Upper lobe of left lung (tissue), 4 donors: ENCODE results near the gene TPT1.

Source experiments
- POLR2AphosphoS5 ChIP-seq, 2 donors: sonication (generic); formaldehyde crosslinking; IDR thresholded peaks; one replicate each; pipeline ENCODE4 v1.5.1; 2017; ENCODE audit warnings: antibody characterized with exemption in 2 of 2
- TF ChIP-seq, protein P1 (sequence below), 6 experiments: fragments of 450-650 bp in 4 of 6; fragments of 200-600 bp in 2 of 6; sonication (generic) in 2 of 6; IDR thresholded peaks; one replicate each; pipeline ENCODE4 v1.5.1; 2016 to 2019; ENCODE audit warnings: antibody characterized with exemption in 6 of 6

DNA sequence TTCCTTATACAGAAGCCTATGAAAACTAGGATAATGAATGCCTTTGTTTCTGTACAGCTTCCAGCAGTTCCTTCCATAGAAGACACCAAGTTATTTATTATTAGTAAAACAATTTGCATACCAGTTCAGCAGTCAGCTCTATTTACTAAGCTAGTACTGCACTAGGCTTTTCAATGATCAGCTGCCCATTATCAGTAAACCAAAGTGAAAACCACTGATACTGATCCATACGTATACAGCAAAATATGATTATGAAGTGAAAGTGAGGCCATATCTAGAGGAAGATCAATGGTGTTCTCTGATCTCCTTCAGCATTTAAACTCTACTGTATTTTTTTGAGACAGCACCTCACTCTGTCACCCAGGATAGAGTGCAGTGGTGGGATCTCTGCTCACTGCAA is 3.2 kb downstream of the TPT1 start:
- TF ChIP-seq, protein P1, sequence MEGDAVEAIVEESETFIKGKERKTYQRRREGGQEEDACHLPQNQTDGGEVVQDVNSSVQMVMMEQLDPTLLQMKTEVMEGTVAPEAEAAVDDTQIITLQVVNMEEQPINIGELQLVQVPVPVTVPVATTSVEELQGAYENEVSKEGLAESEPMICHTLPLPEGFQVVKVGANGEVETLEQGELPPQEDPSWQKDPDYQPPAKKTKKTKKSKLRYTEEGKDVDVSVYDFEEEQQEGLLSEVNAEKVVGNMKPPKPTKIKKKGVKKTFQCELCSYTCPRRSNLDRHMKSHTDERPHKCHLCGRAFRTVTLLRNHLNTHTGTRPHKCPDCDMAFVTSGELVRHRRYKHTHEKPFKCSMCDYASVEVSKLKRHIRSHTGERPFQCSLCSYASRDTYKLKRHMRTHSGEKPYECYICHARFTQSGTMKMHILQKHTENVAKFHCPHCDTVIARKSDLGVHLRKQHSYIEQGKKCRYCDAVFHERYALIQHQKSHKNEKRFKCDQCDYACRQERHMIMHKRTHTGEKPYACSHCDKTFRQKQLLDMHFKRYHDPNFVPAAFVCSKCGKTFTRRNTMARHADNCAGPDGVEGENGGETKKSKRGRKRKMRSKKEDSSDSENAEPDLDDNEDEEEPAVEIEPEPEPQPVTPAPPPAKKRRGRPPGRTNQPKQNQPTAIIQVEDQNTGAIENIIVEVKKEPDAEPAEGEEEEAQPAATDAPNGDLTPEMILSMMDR (IDR thresholded peaks at IDR 0.05) = no peak
- no peak for TF ChIP-seq POLR2AphosphoS5 (IDR thresholded peaks at IDR 0.05)
